Measurements from ENCODE around the gene MAD2L1BP.

The MAD2L1BP gene

GRCh38 chr6:43668151-43669028 lies 32.8 kb downstream of the MAD2L1BP start:
- no peak overlapping the region for H3K4me3 Mint-ChIP-seq
- H3K27ac Mint-ChIP-seq, result no peak overlapping the region
- H3K27me3 Mint-ChIP-seq, result no peaks in the 10 kb centered on the region
- H3K36me3 Mint-ChIP-seq, result no peaks in the 10 kb centered on the region
- no peaks in the 10 kb centered on the region for H3K9me3 Mint-ChIP-seq (ENCODE audit: low read depth)
- peaks cover 15% of the 10 kb centered on the region for H3K4me1 Mint-ChIP-seq (ENCODE audit: low read depth)

GRCh38 chr6:43669050-43669921 lies 33.6 kb downstream of the MAD2L1BP start:
- no peaks in the 10 kb centered on the region for H3K27me3 Mint-ChIP-seq
- H3K9me3 Mint-ChIP-seq (ENCODE audit: low read depth), result no peaks in the 10 kb centered on the region
- no peak overlapping the region for H3K27ac Mint-ChIP-seq
- no peak overlapping the region for H3K4me3 Mint-ChIP-seq
- peaks cover 15% of the 10 kb centered on the region for H3K4me1 Mint-ChIP-seq (ENCODE audit: low read depth)
- no peaks in the 10 kb centered on the region for H3K36me3 Mint-ChIP-seq

GRCh38 chr6:43669922-43670622 lies 34.4 kb downstream of the MAD2L1BP start:
- no peaks in the 10 kb centered on the region for H3K9me3 Mint-ChIP-seq (ENCODE audit: low read depth)
- H3K4me3 Mint-ChIP-seq, result no peak overlapping the region
- no peaks in the 10 kb centered on the region for H3K36me3 Mint-ChIP-seq
- H3K27ac Mint-ChIP-seq, result peak overlapping the region; percentile 16
- H3K27me3 Mint-ChIP-seq, result no peaks in the 10 kb centered on the region
- H3K4me1 Mint-ChIP-seq (ENCODE audit: low read depth), result peaks cover 15% of the 10 kb centered on the region

- Mint-ChIP-seq H3K4me1 (ENCODE audit: low read depth) (peaks cover 15% of the 10 kb centered on the region), H3K9me3 (ENCODE audit: low read depth) (no peaks in the 10 kb centered on the region), H3K27ac (peak overlapping the region; percentile 16), H3K4me3 (no peak overlapping the region), H3K36me3 (no peaks in the 10 kb centered on the region), H3K27me3 (no peaks in the 10 kb centered on the region)
Measured at GRCh38 chr6:43670623-43670986, 35.0 kb downstream of the MAD2L1BP start.

- Mint-ChIP-seq H3K4me3 (no peak overlapping the region), H3K27ac (no peak overlapping the region), H3K9me3 (ENCODE audit: low read depth) (no peaks in the 10 kb centered on the region), H3K27me3 (no peaks in the 10 kb centered on the region), H3K4me1 (ENCODE audit: low read depth) (peaks cover 15% of the 10 kb centered on the region), H3K36me3 (no peaks in the 10 kb centered on the region)
Measured at GRCh38 chr6:43671011-43671800, 35.6 kb downstream of the MAD2L1BP start.

GRCh38 chr6:43671801-43672690 lies 36.4 kb downstream of the MAD2L1BP start:
- Mint-ChIP-seq H3K4me1 (ENCODE audit: low read depth) (peaks cover 13% of the 10 kb centered on the region), H3K27ac (no peak overlapping the region), H3K4me3 (no peak overlapping the region), H3K36me3 (no peaks in the 10 kb centered on the region), H3K27me3 (no peaks in the 10 kb centered on the region), H3K9me3 (ENCODE audit: low read depth) (no peaks in the 10 kb centered on the region)

- no peak overlapping the region for H3K27ac Mint-ChIP-seq
- peaks cover 2% of the 10 kb centered on the region for H3K4me1 Mint-ChIP-seq (ENCODE audit: low read depth)
- no peak overlapping the region for H3K4me3 Mint-ChIP-seq
- H3K36me3 Mint-ChIP-seq, result no peaks in the 10 kb centered on the region
- H3K9me3 Mint-ChIP-seq (ENCODE audit: low read depth), result no peaks in the 10 kb centered on the region
- H3K27me3 Mint-ChIP-seq, result no peaks in the 10 kb centered on the region
Measured at GRCh38 chr6:43673444-43674084, 37.9 kb downstream of the MAD2L1BP start.

- H3K27me3 Mint-ChIP-seq, result no peaks in the 10 kb centered on the region
- no peaks in the 10 kb centered on the region for H3K4me1 Mint-ChIP-seq (ENCODE audit: low read depth)
- no peaks in the 10 kb centered on the region for H3K36me3 Mint-ChIP-seq
- no peaks in the 10 kb centered on the region for H3K9me3 Mint-ChIP-seq (ENCODE audit: low read depth)
- H3K27ac Mint-ChIP-seq, result no peak overlapping the region
- no peak overlapping the region for H3K4me3 Mint-ChIP-seq
Measured at GRCh38 chr6:43674291-43674690, 38.7 kb downstream of the MAD2L1BP start.

- Mint-ChIP-seq H3K36me3 (no peaks in the 10 kb centered on the region), H3K27ac (no peak overlapping the region), H3K4me1 (ENCODE audit: low read depth) (no peaks in the 10 kb centered on the region), H3K27me3 (no peaks in the 10 kb centered on the region), H3K4me3 (no peak overlapping the region), H3K9me3 (ENCODE audit: low read depth) (no peaks in the 10 kb centered on the region)
Measured at GRCh38 chr6:43674921-43675320, 39.3 kb downstream of the MAD2L1BP start.

- Mint-ChIP-seq H3K36me3 (no peaks in the 10 kb centered on the region), H3K27me3 (no peaks in the 10 kb centered on the region), H3K27ac (no peak overlapping the region), H3K9me3 (ENCODE audit: low read depth) (no peaks in the 10 kb centered on the region), H3K4me3 (no peak overlapping the region), H3K4me1 (ENCODE audit: low read depth) (peaks cover 3% of the 10 kb centered on the region)
Measured at GRCh38 chr6:43676962-43677606, 41.4 kb downstream of the MAD2L1BP start.

- Mint-ChIP-seq H3K4me1 (ENCODE audit: low read depth) (peaks cover 7% of the 10 kb centered on the region), H3K36me3 (no peaks in the 10 kb centered on the region), H3K27ac (no peak overlapping the region), H3K9me3 (ENCODE audit: low read depth) (no peaks in the 10 kb centered on the region), H3K27me3 (no peaks in the 10 kb centered on the region), H3K4me3 (no peak overlapping the region)
Measured at GRCh38 chr6:43677759-43678158, 42.1 kb downstream of the MAD2L1BP start.

GRCh38 chr6:43678341-43678740 lies 42.7 kb downstream of the MAD2L1BP start:
- peaks cover 13% of the 10 kb centered on the region for H3K4me1 Mint-ChIP-seq (ENCODE audit: low read depth)
- no peak overlapping the region for H3K27ac Mint-ChIP-seq
- no peaks in the 10 kb centered on the region for H3K36me3 Mint-ChIP-seq

GRCh38 chr6:43679057-43679456 lies 43.4 kb downstream of the MAD2L1BP start:
- Mint-ChIP-seq H3K9me3 (ENCODE audit: low read depth) (no peaks in the 10 kb centered on the region), H3K4me1 (ENCODE audit: low read depth) (peaks cover 20% of the 10 kb centered on the region), H3K36me3 (no peaks in the 10 kb centered on the region)

More at GRCh38 chr6:43678341-43678740, 42.7 kb downstream of the MAD2L1BP start:
- no peak overlapping the region for H3K4me3 Mint-ChIP-seq
- H3K9me3 Mint-ChIP-seq (ENCODE audit: low read depth), result no peaks in the 10 kb centered on the region
- no peaks in the 10 kb centered on the region for H3K27me3 Mint-ChIP-seq

More at GRCh38 chr6:43679057-43679456, 43.4 kb downstream of the MAD2L1BP start:
- Mint-ChIP-seq H3K4me3 (no peak overlapping the region), H3K27ac (no peak overlapping the region), H3K27me3 (no peaks in the 10 kb centered on the region)

Data from activated naive CD8-positive, alpha-beta T cell (primary cell).